OCI-LY1 (cell line): ENCODE results near the gene JMJD1C.

ENCODE experiments used
- H2AFZ ChIP-seq: fragments of 200-600 bp; sonication (generic), shearing (Covaris generic); 2 replicates; pipeline ENCODE4 v1.6.0; 2014; ENCODE audit warnings: antibody characterized with exemption, mild to moderate bottlenecking, low read length
- H3F3A ChIP-seq: fragments of 200-600 bp; sonication (generic), shearing (Covaris generic); 2 replicates; pipeline ENCODE4 v1.6.0; 2014; ENCODE audit warnings: mild to moderate bottlenecking, antibody characterized with exemption, low read length, moderate library complexity; ENCODE audit not compliant: insufficient read depth
- H3K27ac ChIP-seq: fragments of 200-600 bp; sonication (generic); 2 replicates; pipeline ENCODE4 v1.5.1; 2014; ENCODE audit warnings: low read length, mixed run types, mild to moderate bottlenecking, low read depth; ENCODE audit not compliant: poor library complexity, severe bottlenecking
- H3K27me3 ChIP-seq: fragments of 200-600 bp; sonication (generic); 2 replicates; pipeline ENCODE4 v1.6.0; 2014; ENCODE audit warnings: antibody characterized with exemption, mild to moderate bottlenecking, low read length, moderate library complexity; ENCODE audit not compliant: insufficient read depth
- H3K36me3 ChIP-seq: fragments of 200-600 bp; sonication (generic); 2 replicates; pipeline ENCODE4 v1.6.1; 2014; ENCODE audit warnings: mild to moderate bottlenecking, antibody characterized with exemption, low read length, moderate library complexity, mixed read lengths; ENCODE audit not compliant: insufficient read depth
- H3K4me1 ChIP-seq: fragments of 200-600 bp; sonication (generic); 2 replicates; pipeline ENCODE4 v1.5.1; 2014; ENCODE audit warnings: mild to moderate bottlenecking, low read length, moderate library complexity; ENCODE audit not compliant: insufficient read depth, severe bottlenecking
- H3K4me2 ChIP-seq: fragments of 200-600 bp; sonication (generic), shearing (Covaris generic); 2 replicates; pipeline ENCODE4 v1.6.1; 2014; ENCODE audit warnings: low read length
- H3K4me3 ChIP-seq: fragments of 200-600 bp; sonication (generic); 2 replicates; pipeline ENCODE4 v1.5.1; 2014; ENCODE audit warnings: low read length, low read depth, mild to moderate bottlenecking, mixed read lengths; ENCODE audit not compliant: poor library complexity, severe bottlenecking
- H3K79me2 ChIP-seq: fragments of 200-600 bp; shearing (Covaris generic); 2 replicates; pipeline ENCODE4 v1.6.1; 2016; ENCODE audit warnings: mixed run types, low read length, mixed read lengths; ENCODE audit not compliant: insufficient read depth
- H3K9ac ChIP-seq: fragments of 200-600 bp; sonication (generic), shearing (Covaris generic); 2 replicates; pipeline ENCODE4 v1.6.1; 2014; ENCODE audit warnings: mild to moderate bottlenecking, low read length, mixed read lengths
- H3K9me2 ChIP-seq: fragments of 200-600 bp; sonication (generic), shearing (Covaris generic); 2 replicates; pipeline ENCODE4 v1.6.1; 2014; ENCODE audit warnings: low read depth, mild to moderate bottlenecking, low read length, mixed read lengths
- H3K9me3 ChIP-seq: fragments of 200-600 bp; shearing (Covaris generic); 2 replicates; pipeline ENCODE4 v1.6.1; 2014; ENCODE audit warnings: low read length, mixed read lengths
- H4K20me1 ChIP-seq: fragments of 200-600 bp; sonication (generic), shearing (Covaris generic); 2 replicates; pipeline ENCODE4 v1.6.0; 2016; ENCODE audit warnings: mild to moderate bottlenecking, low read length; ENCODE audit not compliant: insufficient read depth
- CTCF ChIP-seq: fragments of 200-600 bp; sonication (generic), shearing (Covaris generic); IDR thresholded peaks from 2 replicates; pipeline ENCODE4 v1.5.1; 2017; ENCODE audit warnings: mild to moderate bottlenecking, antibody characterized with exemption, low read length, moderate library complexity, mixed read lengths
- EZH2 ChIP-seq: fragments of 200-600 bp; sonication (generic), shearing (Covaris generic); IDR thresholded peaks from 2 replicates; pipeline ENCODE4 v1.8.0; 2017; ENCODE audit warnings: borderline replicate concordance, mixed run types, mild to moderate bottlenecking, antibody characterized with exemption, low read length, moderate library complexity, mixed read lengths

JMJD1C gene

GRCh38 chr10:63150745-63151144, 315.0 kb downstream of the JMJD1C start:
- no peak for TF ChIP-seq EZH2
- no peak for TF ChIP-seq CTCF
- no peaks in the 10 kb centered on the region for H3K4me1 ChIP-seq
- peaks cover 59% of the 10 kb centered on the region for H3K36me3 ChIP-seq
- H3K79me2 ChIP-seq: peaks cover 19% of the 10 kb centered on the region
- no peaks in the 10 kb centered on the region for H3K9me3 ChIP-seq
- no peaks in the 10 kb centered on the region for H3K27me3 ChIP-seq
- no peaks in the 10 kb centered on the region; the same call in 1 of the 2 replicates for H3F3A ChIP-seq
- H3K27ac ChIP-seq: no peak overlapping the region
- no peak overlapping the region for H3K4me2 ChIP-seq
- H3K9ac ChIP-seq: no peak overlapping the region
- H3K9me2 ChIP-seq: no peaks in the 10 kb centered on the region
- no peak overlapping the region for H3K4me3 ChIP-seq
- H2AFZ ChIP-seq: no peak overlapping the region
- 0 out of 2 replicates have a peak, but pooled peaks cover 3% of the 10 kb centered on the region for H4K20me1 ChIP-seq

- peaks cover 47% of the 10 kb centered on the region for H3K79me2 ChIP-seq
- H3K27me3 ChIP-seq: no peaks in the 10 kb centered on the region
- H3K9me3 ChIP-seq: no peaks in the 10 kb centered on the region
- H2AFZ ChIP-seq: no peak overlapping the region
- H3K9me2 ChIP-seq: no peaks in the 10 kb centered on the region
- H3K4me2 ChIP-seq: no peak overlapping the region
- H3K4me1 ChIP-seq: no peaks in the 10 kb centered on the region
- no peak overlapping the region for H3K4me3 ChIP-seq
- 0 out of 2 replicates have a peak, but pooled peaks cover 3% of the 10 kb centered on the region for H4K20me1 ChIP-seq
- no peaks in the 10 kb centered on the region; the same call in 1 of the 2 replicates for H3F3A ChIP-seq
- TF ChIP-seq EZH2: no peak
- TF ChIP-seq CTCF: no peak
- H3K27ac ChIP-seq: no peak overlapping the region
- H3K9ac ChIP-seq: no peak overlapping the region
- peaks cover 29% of the 10 kb centered on the region for H3K36me3 ChIP-seq
Observed at GRCh38 chr10:63146503-63146902, 319.3 kb downstream of the JMJD1C start.

- Histone ChIP-seq H3F3A (no peaks in the 10 kb centered on the region), H4K20me1 (0 out of 2 replicates have a peak, but pooled peaks cover 3% of the 10 kb centered on the region), H3K4me1 (no peaks in the 10 kb centered on the region), H3K36me3 (peaks cover 24% of the 10 kb centered on the region), H3K9ac (no peak overlapping the region), H3K4me3 (no peak overlapping the region), H3K4me2 (no peak overlapping the region), H3K27ac (no peak overlapping the region), H3K9me2 (no peaks in the 10 kb centered on the region), H3K79me2 (peaks cover 50% of the 10 kb centered on the region), H2AFZ (no peak overlapping the region), H3K9me3 (no peaks in the 10 kb centered on the region), H3K27me3 (no peaks in the 10 kb centered on the region)
- TF ChIP-seq EZH2: no peak
- no peak for TF ChIP-seq CTCF
Observed at GRCh38 chr10:63145782-63146181, 320.0 kb downstream of the JMJD1C start.
